Thymus (tissue), 11 donors: Measurements from ENCODE around the gene OTULINL. TPM values are rescaled to one million over a fixed set of nuclear protein-coding genes. Genes with fewer than 3 reads are reported as not detected.

ENCODE experiments used
- DNase-seq, 9 donors: peaks; one replicate each; pipeline ENCODE4 v3.0.0-alpha.2; 2013; ENCODE audit warnings: low spot score in 9 of 9, low read depth in 6 of 9, missing footprints in 1 of 9
- H3K27ac ChIP-seq, 2 donors: one replicate each; pipeline ENCODE4 v1.5.1; 2013; ENCODE audit warnings: control low read depth in 1 of 2, low read depth in 1 of 2, low read length in 1 of 2, mild to moderate bottlenecking in 1 of 2, moderate library complexity in 1 of 2
- H3K27me3 ChIP-seq, 2 donors: one replicate each; pipeline ENCODE4 v1.5.1; 2013; ENCODE audit warnings: low read length in 1 of 2; ENCODE audit not compliant: control insufficient read depth in 2 of 2, insufficient read depth in 1 of 2
- H3K36me3 ChIP-seq, 2 donors: one replicate each; pipeline ENCODE4 v1.5.1; 2013; ENCODE audit warnings: low read length in 1 of 2, mild to moderate bottlenecking in 1 of 2, moderate library complexity in 1 of 2; ENCODE audit not compliant: control insufficient read depth in 2 of 2, insufficient read depth in 2 of 2
- H3K4me1 ChIP-seq, 2 donors: one replicate each; pipeline ENCODE4 v1.5.1; 2013; ENCODE audit warnings: low read length in 2 of 2; ENCODE audit not compliant: control insufficient read depth in 2 of 2, insufficient read depth in 2 of 2
- H3K4me3 ChIP-seq, 2 donors: one replicate each; pipeline ENCODE4 v1.5.1; 2013; ENCODE audit warnings: low read length in 2 of 2, control low read depth in 1 of 2, mild to moderate bottlenecking in 1 of 2
- H3K9me3 ChIP-seq, 2 donors: one replicate each; pipeline ENCODE4 v1.5.1; 2013; ENCODE audit warnings: low read length in 1 of 2, mild to moderate bottlenecking in 1 of 2; ENCODE audit not compliant: control insufficient read depth in 2 of 2, insufficient read depth in 1 of 2
- WGBS: extraction: QIAGEN DNeasy Blood & Tissue Kit; methylation state at CpG from one replicate; pipeline ENCODE4 v1.1.7; 2013; 5-methylcytosine and 5-hydroxymethylcytosine counted together
- polyA plus RNA-seq: library from polyadenylated mRNA; stranded (reverse); fragments of 200-250 nt; gene quantifications from one replicate; pipeline ENCODE4 v1.2.3, GENCODE V29; 2013
- total RNA-seq: library from RNA; stranded (reverse); fragments of 120-200 nt; gene quantifications from one replicate; pipeline ENCODE4 v1.2.4, GENCODE V29; 2013
- donor health status: healthy.

The OTULINL gene
- total and polyA plus RNA-seq, 2 donors, result 9.1 to 14.9 TPM

DNA sequence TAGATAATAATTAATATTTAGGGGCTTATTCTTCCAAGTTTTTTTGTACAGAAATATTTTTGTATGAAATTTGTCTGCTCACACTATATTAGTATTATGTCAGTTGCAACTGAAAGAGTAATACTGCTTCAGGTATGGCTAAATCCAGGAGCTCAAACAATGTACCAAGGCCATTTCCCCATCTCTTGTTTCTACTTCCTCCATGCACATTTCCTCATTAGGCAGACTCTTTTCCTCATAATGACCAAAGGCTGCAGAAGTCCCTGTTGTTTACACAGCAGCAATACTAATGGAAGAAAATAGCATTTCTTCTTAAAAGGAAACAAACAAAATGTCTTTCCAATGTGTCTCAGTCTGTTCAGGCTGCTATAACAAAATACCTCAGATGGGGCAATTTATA, 9.2 kb upstream of the OTULINL start:
- H3K36me3 ChIP-seq, result no peaks in the 10 kb centered on the region
- no peaks in the 10 kb centered on the region for H3K9me3 ChIP-seq
- H3K4me1 ChIP-seq, result no peaks in the 10 kb centered on the region
- no peak overlapping the region for H3K27ac ChIP-seq
- H3K27me3 ChIP-seq, result no peaks in the 10 kb centered on the region
- no peak for DNase-seq
- no peak overlapping the region for H3K4me3 ChIP-seq

GRCh38 chr5:14572836-14573235, 8.8 kb upstream of the OTULINL start:
- DNase-seq, result no peak
- H3K27ac ChIP-seq, result no peak overlapping the region
- no peaks in the 10 kb centered on the region for H3K4me1 ChIP-seq
- H3K4me3 ChIP-seq, result no peak overlapping the region
- H3K36me3 ChIP-seq, result no peaks in the 10 kb centered on the region
- H3K9me3 ChIP-seq, result no peaks in the 10 kb centered on the region
- WGBS, result 98% methylated on average over 4 of the region's 4 CpGs
- no peaks in the 10 kb centered on the region for H3K27me3 ChIP-seq

DNA sequence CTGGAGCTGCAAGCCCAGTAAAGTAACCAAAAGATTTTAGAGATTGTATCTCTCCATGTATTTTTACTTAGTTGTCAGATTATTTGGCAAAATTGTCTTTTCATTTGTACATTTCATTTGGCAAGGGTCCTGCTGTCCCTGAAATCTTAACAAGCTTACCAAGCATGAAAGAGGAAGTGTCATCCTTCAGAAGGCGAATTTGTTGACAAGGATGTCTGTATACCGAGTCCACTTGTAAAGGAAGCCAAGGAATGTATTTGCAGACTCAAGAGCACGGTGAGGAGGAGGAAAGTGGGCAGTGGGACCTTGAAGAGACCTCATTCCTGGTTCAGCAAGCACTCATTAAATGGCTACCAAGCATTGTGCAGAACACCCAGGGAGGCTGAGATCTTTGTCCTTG, 7.5 kb upstream of the OTULINL start:
- H3K27me3 ChIP-seq, result no peaks in the 10 kb centered on the region
- no peak overlapping the region for H3K4me3 ChIP-seq
- no peak for DNase-seq
- H3K9me3 ChIP-seq, result no peaks in the 10 kb centered on the region
- H3K4me1 ChIP-seq, result no peaks in the 10 kb centered on the region
- H3K27ac ChIP-seq, result no peak overlapping the region
- H3K36me3 ChIP-seq, result no peaks in the 10 kb centered on the region
- WGBS, result 16% methylated on average over 3 of the region's 3 CpGs

GRCh38 chr5:14574891-14575508, 6.6 kb upstream of the OTULINL start:
- 95% methylated on average over 2 of the region's 2 CpGs for WGBS
- Histone ChIP-seq H3K27ac (no peak overlapping the region), H3K9me3 (no peaks in the 10 kb centered on the region), H3K4me3 (no peak overlapping the region), H3K27me3 (peaks cover 0 to 6% of the 10 kb centered on the region in 2 donors), H3K4me1 (no peaks in the 10 kb centered on the region), H3K36me3 (no peaks in the 10 kb centered on the region)
- no peak for DNase-seq

DNA sequence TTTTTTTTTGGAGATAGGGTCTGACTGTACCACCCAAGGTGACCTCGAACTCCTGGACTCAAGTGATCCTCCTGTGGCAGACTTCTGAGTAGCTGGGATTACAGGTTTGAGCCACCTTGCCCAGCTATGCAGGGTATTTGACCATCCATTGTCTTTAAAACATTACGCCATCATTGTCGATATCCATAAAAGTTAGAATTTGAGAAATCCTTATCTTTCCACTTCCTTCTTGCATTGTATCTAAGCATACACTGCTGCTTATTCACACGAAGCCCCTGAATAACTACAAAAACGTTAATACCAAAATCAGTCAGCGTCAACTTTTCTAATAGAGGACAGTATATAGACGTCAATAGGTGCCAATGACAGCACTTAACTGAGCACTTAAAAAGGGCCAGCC, 5.4 kb upstream of the OTULINL start:
- peaks cover 2 to 3% of the 10 kb centered on the region in 2 donors for H3K4me1 ChIP-seq
- H3K4me3 ChIP-seq, result no peak overlapping the region
- 96% methylated on average over 7 of the region's 7 CpGs for WGBS
- peaks cover 7 to 12% of the 10 kb centered on the region in 2 donors for H3K27me3 ChIP-seq
- no peaks in the 10 kb centered on the region for H3K36me3 ChIP-seq
- no peak overlapping the region for H3K27ac ChIP-seq
- H3K9me3 ChIP-seq, result no peaks in the 10 kb centered on the region
- DNase-seq, result no peak

DNA sequence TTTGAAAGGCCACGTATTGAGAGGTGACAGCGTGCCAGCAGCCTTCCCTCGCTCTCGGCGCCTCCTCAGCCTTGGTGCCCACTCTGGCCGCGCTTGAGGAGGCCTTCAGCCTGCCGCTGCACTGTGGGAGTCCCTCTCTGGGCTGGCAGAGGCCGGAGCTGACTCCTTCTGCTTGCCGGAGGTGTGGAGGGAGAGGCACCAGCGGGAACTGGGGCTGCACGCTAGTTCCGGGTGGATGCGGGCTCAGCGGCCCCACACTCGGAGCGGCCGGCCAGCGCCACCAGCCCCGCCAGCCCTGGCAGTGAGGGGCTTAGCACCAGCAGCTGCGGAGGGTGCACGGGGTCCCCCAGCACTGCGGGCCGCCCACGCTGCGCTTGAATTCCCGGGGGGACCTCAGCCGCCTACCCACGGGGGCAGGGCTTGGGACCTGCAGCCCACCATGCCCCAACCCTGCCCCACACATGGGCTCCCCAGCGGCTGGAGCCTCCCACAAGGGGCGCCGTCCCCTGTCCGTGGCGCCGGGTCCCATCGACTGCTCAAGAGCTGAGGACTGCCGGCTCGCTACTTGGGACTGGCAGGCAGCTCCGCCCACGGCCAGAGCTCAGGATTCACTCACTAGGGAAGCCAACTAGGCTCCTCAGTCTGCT, 4.4 kb upstream of the OTULINL start:
- 98% methylated on average over 40 of the region's 40 CpGs for WGBS
- Histone ChIP-seq H3K27me3 (peaks cover 10 to 12% of the 10 kb centered on the region in 2 donors), H3K36me3 (no peaks in the 10 kb centered on the region), H3K9me3 (no peaks in the 10 kb centered on the region), H3K27ac (no peak overlapping the region), H3K4me3 (no peak overlapping the region), H3K4me1 (peaks cover 4 to 5% of the 10 kb centered on the region in 2 donors)
- no peak for DNase-seq

DNA sequence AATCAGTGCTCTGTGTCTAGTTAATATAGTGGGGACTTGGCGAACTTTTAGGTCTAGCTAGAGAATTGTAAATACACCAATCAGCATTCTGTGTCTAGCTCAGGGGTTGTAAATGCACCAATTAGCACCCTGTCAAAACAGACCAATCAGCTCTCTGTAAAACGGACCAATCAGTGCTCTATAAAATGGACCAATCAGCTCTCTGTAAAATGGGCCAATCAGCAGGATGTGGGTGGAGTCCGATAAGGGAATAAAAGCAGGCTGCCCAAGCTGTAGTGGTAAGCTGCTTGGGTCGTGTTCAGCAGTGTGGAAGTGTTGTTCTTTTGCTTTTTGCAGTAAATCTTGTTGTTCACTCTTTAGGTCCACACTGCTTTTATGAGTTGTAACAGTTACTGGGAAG, 3.6 kb upstream of the OTULINL start:
- no peak for DNase-seq
- Histone ChIP-seq H3K4me1 (peaks cover 4 to 11% of the 10 kb centered on the region in 2 donors), H3K9me3 (no peaks in the 10 kb centered on the region), H3K27ac (no peak overlapping the region), H3K4me3 (no peak overlapping the region), H3K36me3 (no peaks in the 10 kb centered on the region), H3K27me3 (peaks cover 12 to 16% of the 10 kb centered on the region in 2 donors)
- WGBS, result 97% methylated on average over 4 of the region's 4 CpGs

DNA sequence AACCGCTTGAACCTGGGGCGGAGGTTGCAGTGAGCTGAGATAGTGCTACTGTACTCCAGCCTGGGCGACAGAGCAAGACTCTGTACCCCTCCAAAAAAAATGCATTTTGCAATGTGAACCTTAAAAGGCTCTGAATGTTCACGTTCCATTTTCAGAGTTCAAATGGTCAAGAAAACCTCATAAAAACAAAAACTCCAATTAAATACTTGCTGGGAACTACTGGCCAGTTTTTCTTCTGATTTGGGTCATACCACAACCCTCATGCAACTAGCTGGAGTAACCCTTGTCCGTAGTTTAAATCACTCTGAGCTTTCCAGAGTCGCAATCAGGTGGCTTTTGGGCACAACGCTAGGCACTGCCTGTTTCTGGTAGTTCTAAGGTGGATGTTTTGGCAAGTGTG, 2.3 kb upstream of the OTULINL start:
- Histone ChIP-seq H3K4me3 (no peak overlapping the region), H3K36me3 (no peaks in the 10 kb centered on the region), H3K9me3 (no peaks in the 10 kb centered on the region), H3K27me3 (peaks cover 12 to 17% of the 10 kb centered on the region in 2 donors), H3K27ac (no peak overlapping the region), H3K4me1 (peaks cover 4 to 11% of the 10 kb centered on the region in 2 donors)
- 98% methylated on average over 7 of the region's 7 CpGs for WGBS
- DNase-seq, result no peak

DNA sequence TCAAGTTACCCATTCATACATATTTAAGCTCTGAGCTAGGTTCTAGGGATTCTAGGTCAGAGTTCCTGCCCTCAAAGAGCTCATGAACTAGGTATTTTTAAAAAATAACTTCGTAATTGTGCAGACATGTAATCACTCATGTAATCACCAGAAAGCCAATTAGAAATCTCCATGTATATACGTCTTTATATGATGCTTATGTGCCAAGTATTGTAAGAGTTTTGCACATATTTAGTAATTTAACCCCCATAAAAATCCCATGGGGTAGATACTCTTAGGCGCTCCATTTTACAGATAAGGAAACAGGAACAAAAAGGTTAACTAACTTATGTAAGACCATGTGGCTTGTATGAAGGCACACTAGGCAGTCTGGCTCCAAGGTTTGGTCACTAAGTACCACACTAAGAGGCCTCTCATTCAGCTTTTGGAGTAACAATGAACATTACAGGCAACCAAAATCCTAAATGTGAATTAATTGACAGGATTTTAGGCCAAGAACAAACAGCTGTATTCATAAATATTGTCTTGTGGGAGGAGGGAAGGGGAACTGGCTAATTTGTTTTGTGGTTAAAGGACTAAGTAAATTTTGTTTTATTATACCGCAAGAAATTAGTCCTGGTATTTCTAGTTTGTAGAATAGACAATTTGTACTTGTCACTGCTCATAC, 1.7 kb upstream of the OTULINL start:
- H3K4me3 ChIP-seq, result no peak overlapping the region
- no peak for DNase-seq
- peaks cover 12 to 17% of the 10 kb centered on the region in 2 donors for H3K27me3 ChIP-seq
- no peaks in the 10 kb centered on the region for H3K36me3 ChIP-seq
- 96% methylated on average over 4 of the region's 4 CpGs for WGBS
- no peak overlapping the region for H3K27ac ChIP-seq
- no peaks in the 10 kb centered on the region for H3K9me3 ChIP-seq
- H3K4me1 ChIP-seq, result peaks cover 4 to 11% of the 10 kb centered on the region in 2 donors
